Measurements from ENCODE around the gene POU2AF1.

POU2AF1 gene

GRCh38 chr11:111421251-111421650, 42.2 kb upstream of the POU2AF1 start:
- no peak overlapping the region for H3K4me3 ChIP-seq (ENCODE audit: low read depth, low read length)
- no peak for DNase-seq (ENCODE audit: low read depth)
- TF ChIP-seq CTCF (IDR thresholded peaks at IDR 0.05; ENCODE audit: low read depth, low read length, missing control alignments) = no peak

- no peak for TF ChIP-seq CTCF (IDR thresholded peaks at IDR 0.05; ENCODE audit: low read depth, low read length, missing control alignments)
- no peak for DNase-seq (ENCODE audit: low read depth)
- no peak overlapping the region for H3K4me3 ChIP-seq (ENCODE audit: low read depth, low read length)
These were observed 40.7 kb upstream of the POU2AF1 start for GRCh38 chr11:111419641-111420327.

- no peak for TF ChIP-seq CTCF (IDR thresholded peaks at IDR 0.05; ENCODE audit: low read depth, low read length, missing control alignments)
- DNase-seq (ENCODE audit: low read depth) = no peak
- H3K4me3 ChIP-seq (ENCODE audit: low read depth, low read length) = no peak overlapping the region
These were observed 40.1 kb upstream of the POU2AF1 start for GRCh38 chr11:111419181-111419580.

GRCh38 chr11:111418436-111418787, 39.3 kb upstream of the POU2AF1 start:
- no peak for TF ChIP-seq CTCF (IDR thresholded peaks at IDR 0.05; ENCODE audit: low read depth, low read length, missing control alignments)
- H3K4me3 ChIP-seq (ENCODE audit: low read depth, low read length) = no peak overlapping the region

GRCh38 chr11:111417766-111418435, 38.8 kb upstream of the POU2AF1 start:
- peak overlapping the region; percentile 23; the same call in 1 of the 2 replicates for H3K4me3 ChIP-seq (ENCODE audit: low read depth, low read length)
- peak; percentile 77 for DNase-seq (ENCODE audit: low read depth)
- TF ChIP-seq CTCF (IDR thresholded peaks at IDR 0.05; ENCODE audit: low read depth, low read length, missing control alignments) = no peak

More at GRCh38 chr11:111418436-111418787, 39.3 kb upstream of the POU2AF1 start:
- no peak for DNase-seq (ENCODE audit: low read depth)

- H3K4me3 ChIP-seq (ENCODE audit: low read depth, low read length) = peak overlapping the region; percentile 23; the same call in 1 of the 2 replicates
- DNase-seq (ENCODE audit: low read depth) = peak; percentile 91
- no peak for TF ChIP-seq CTCF (IDR thresholded peaks at IDR 0.05; ENCODE audit: low read depth, low read length, missing control alignments)
These were observed 38.1 kb upstream of the POU2AF1 start for GRCh38 chr11:111417011-111417765.
